ENCODE data around the gene SEPTIN10. TPM values are rescaled to one million over a fixed set of nuclear protein-coding genes. Genes with fewer than 3 reads are reported as not detected.

Gene SEPTIN10
- total RNA-seq, 1 experiment from 2014 or later = 100.0 TPM

- no TSS peak for BruUV-seq (replicated peaks)
- Histone ChIP-seq H3K27me3 (ENCODE audit: control insufficient read depth, insufficient read depth, low read length) (no peaks in the 10 kb centered on the region), H3K4me1 (ENCODE audit: control insufficient read depth, insufficient read depth, low read length) (no peaks in the 10 kb centered on the region), H3K36me3 (ENCODE audit: control insufficient read depth, insufficient read depth, low read length) (no peaks in the 10 kb centered on the region; the same call in 1 of the 2 replicates), H3K9me3 (ENCODE audit: control insufficient read depth, insufficient read depth, low read depth, low read length) (no peaks in the 10 kb centered on the region), H3K4me3 (ENCODE audit: low read depth in 2 of 2, low read length in 2 of 2) (no peak overlapping the region), H3K27ac (ENCODE audit: low read length) (no peak overlapping the region)
- intact Hi-C loops (cut with micrococcal nuclease; ENCODE audit: unreplicated experiment) = no loop called here
- POLR2A ChIA-PET = interaction anchor here (0.7 kb wide), 1 partner anchor 27 kb away, joined by 3 read pairs; no protein-coding TSS in a partner anchor
- ATAC-seq = no peak
- CTCF ChIA-PET = no interaction called here
- in situ Hi-C loops (cut with HindIII; ENCODE audit: low pct_unique_long_range_greater_than_20kb, low sequenced_read_pairs) = no loop called here
- no peak for TF ChIP-seq REST (IDR thresholded peaks at IDR 0.05; ENCODE audit: insufficient read depth in 1 of 2, low read depth in 2 of 2, low read length in 1 of 2)
- no peak for TF ChIP-seq CTCF (IDR thresholded peaks at IDR 0.05)
- no peak for TF ChIP-seq POLR2AphosphoS5 (IDR thresholded peaks at IDR 0.05; ENCODE audit: low read depth, low read length)
- TF ChIP-seq SIN3A (IDR thresholded peaks at IDR 0.05; ENCODE audit: borderline replicate concordance, insufficient read depth, low read depth, low read length) = no peak
- TF ChIP-seq TCF7L2 (IDR thresholded peaks at IDR 0.05; ENCODE audit: low read depth, low read length) = no peak
- no peak for DNase-seq (ENCODE audit: low read depth, low spot score)
Measured at GRCh38 chr2:109655287-109655686, 41.5 kb upstream of the SEPTIN10 start.

- POLR2A ChIA-PET = interaction anchor here (0.7 kb wide), 1 partner anchor 27 kb away, joined by 3 read pairs; no protein-coding TSS in a partner anchor
- no peak for DNase-seq (ENCODE audit: low read depth, low spot score)
- Histone ChIP-seq H3K36me3 (ENCODE audit: control insufficient read depth, insufficient read depth, low read length) (no peaks in the 10 kb centered on the region; the same call in 1 of the 2 replicates), H3K27me3 (ENCODE audit: control insufficient read depth, insufficient read depth, low read length) (no peaks in the 10 kb centered on the region), H3K4me1 (ENCODE audit: control insufficient read depth, insufficient read depth, low read length) (no peaks in the 10 kb centered on the region; the same call in 1 of the 2 replicates), H3K27ac (ENCODE audit: low read length) (no peak overlapping the region), H3K9me3 (ENCODE audit: control insufficient read depth, insufficient read depth, low read depth, low read length) (no peaks in the 10 kb centered on the region), H3K4me3 (ENCODE audit: low read depth in 2 of 2, low read length in 2 of 2) (no peak overlapping the region)
- intact Hi-C loops (cut with micrococcal nuclease; ENCODE audit: unreplicated experiment) = no loop called here
- no TSS peak for BruUV-seq (replicated peaks)
- no peak for ATAC-seq
- TF ChIP-seq POLR2AphosphoS5 (IDR thresholded peaks at IDR 0.05; ENCODE audit: low read depth, low read length) = no peak
- in situ Hi-C loops (cut with HindIII; ENCODE audit: low pct_unique_long_range_greater_than_20kb, low sequenced_read_pairs) = no loop called here
- CTCF ChIA-PET = interaction anchor here (0.8 kb wide), 1 partner anchor 111 kb away, joined by 4 read pairs; no protein-coding TSS in a partner anchor
Measured at GRCh38 chr2:109654326-109655050, 40.7 kb upstream of the SEPTIN10 start.
